Upper lobe of right lung (tissue), 1 donor: ENCODE measurements around the gene MBNL2. TPM values are rescaled to one million over a fixed set of nuclear protein-coding genes. Genes with fewer than 3 reads are reported as not detected.

Experiments
- ATAC-seq: fragments of 200-7000 bp; cut with Tn5 transposase; one replicate; pipeline ENCODE4 v1.9.1; 2020; ENCODE audit warnings: mild to moderate bottlenecking, moderate library complexity
- DNase-seq: peaks from one replicate; pipeline ENCODE4 v3.0.0-alpha.2; 2020
- H3K27ac ChIP-seq: fragments of 200-600 bp; one replicate; pipeline ENCODE4 v1.8.0; 2022
- H3K27me3 ChIP-seq: fragments of 200-600 bp; one replicate; pipeline ENCODE4 v1.8.0; 2022; ENCODE audit warnings: mild to moderate bottlenecking
- H3K36me3 ChIP-seq: fragments of 200-600 bp; one replicate; pipeline ENCODE4 v1.8.0; 2022
- H3K4me1 ChIP-seq: fragments of 200-600 bp; one replicate; pipeline ENCODE4 v1.8.0; 2022
- H3K4me3 ChIP-seq: fragments of 200-600 bp; one replicate; pipeline ENCODE4 v1.8.0; 2022; ENCODE audit warnings: mild to moderate bottlenecking
- H3K9me3 ChIP-seq: fragments of 200-600 bp; one replicate; pipeline ENCODE4 v1.8.0; 2022
- intact Hi-C: fragments of 100-400 bp; cut with DNase I; formaldehyde crosslinking; loops from one replicate; pipeline ENCODE4 v1.11.0; 2022
- total RNA-seq: library from RNA; stranded (reverse); fragmentation: NEBNext Ultra II Directional; extraction: Animal tissue kit (Norgen Biotek cat#: 25700); gene quantifications from one replicate; pipeline ENCODE4 v1.2.1, GENCODE V29; 2021
- TF ChIP-seq, protein P1 (sequence below): fragments of 200-600 bp; IDR thresholded peaks from one replicate; pipeline ENCODE4 v1.8.0; 2022; ENCODE audit warnings: antibody characterized with exemption
- donor health status: DM: no; HTN: yes; CAD: no; lungs with severe emphysema.

The MBNL2 gene
- total RNA-seq, 1 donor from 2014 or later: 60.6 TPM

DNA sequence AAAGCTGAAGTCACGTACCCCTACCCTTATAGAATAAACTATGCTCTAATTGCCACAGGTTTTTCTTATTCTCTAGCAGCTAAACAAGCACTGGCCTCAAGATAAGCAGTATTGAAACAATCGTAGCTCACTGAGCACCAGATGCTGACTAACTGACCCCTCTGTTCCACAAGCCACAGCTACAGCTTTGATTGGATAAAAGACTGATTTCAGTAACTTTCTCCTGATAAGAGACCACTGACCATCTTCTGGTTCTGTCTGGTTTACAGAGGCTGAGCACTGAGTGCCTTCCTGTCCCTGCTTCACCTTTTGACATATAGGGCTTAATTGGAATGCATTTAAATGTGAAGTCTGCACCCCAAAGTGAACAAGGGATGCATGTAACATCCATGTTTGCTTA lies 203.5 kb downstream of the MBNL2 start:
- DNase-seq (no peak), ATAC-seq (no peak)
- Histone ChIP-seq H3K9me3 (no peaks in the 10 kb centered on the region), H3K4me3 (no peak overlapping the region), H3K4me1 (no peaks in the 10 kb centered on the region), H3K27me3 (no peaks in the 10 kb centered on the region), H3K36me3 (no peaks in the 10 kb centered on the region), H3K27ac (no peak overlapping the region)
- intact Hi-C loops: no loop called here
- TF ChIP-seq, protein P1, sequence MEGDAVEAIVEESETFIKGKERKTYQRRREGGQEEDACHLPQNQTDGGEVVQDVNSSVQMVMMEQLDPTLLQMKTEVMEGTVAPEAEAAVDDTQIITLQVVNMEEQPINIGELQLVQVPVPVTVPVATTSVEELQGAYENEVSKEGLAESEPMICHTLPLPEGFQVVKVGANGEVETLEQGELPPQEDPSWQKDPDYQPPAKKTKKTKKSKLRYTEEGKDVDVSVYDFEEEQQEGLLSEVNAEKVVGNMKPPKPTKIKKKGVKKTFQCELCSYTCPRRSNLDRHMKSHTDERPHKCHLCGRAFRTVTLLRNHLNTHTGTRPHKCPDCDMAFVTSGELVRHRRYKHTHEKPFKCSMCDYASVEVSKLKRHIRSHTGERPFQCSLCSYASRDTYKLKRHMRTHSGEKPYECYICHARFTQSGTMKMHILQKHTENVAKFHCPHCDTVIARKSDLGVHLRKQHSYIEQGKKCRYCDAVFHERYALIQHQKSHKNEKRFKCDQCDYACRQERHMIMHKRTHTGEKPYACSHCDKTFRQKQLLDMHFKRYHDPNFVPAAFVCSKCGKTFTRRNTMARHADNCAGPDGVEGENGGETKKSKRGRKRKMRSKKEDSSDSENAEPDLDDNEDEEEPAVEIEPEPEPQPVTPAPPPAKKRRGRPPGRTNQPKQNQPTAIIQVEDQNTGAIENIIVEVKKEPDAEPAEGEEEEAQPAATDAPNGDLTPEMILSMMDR: no peak

DNA sequence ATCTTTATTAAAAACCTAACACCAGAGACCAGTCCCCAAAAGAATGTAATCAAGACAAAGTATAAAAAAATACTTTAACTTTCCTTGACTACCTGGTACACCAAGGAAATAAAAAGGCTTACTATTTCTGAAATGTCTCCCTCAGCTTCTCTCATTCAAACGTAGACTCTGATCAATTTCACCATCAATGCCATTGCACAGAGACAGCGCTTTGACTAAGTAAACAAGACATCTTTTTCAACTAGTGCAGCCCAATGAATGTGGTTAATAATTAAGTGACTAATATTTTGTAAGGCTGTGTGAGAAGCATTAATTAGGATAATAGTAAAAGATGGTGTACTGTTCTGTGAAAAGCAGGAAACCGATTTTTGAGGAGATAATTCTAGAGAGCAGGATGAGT lies 204.6 kb downstream of the MBNL2 start:
- Histone ChIP-seq H3K4me3 (no peak overlapping the region), H3K36me3 (no peaks in the 10 kb centered on the region), H3K4me1 (no peaks in the 10 kb centered on the region), H3K9me3 (no peaks in the 10 kb centered on the region), H3K27me3 (no peaks in the 10 kb centered on the region), H3K27ac (no peak overlapping the region)
- ATAC-seq: no peak
- DNase-seq: no peak
- TF ChIP-seq, protein P1: no peak
- intact Hi-C loops: no loop called here

GRCh38 chr13:97429681-97430081 lies 207.5 kb downstream of the MBNL2 start:
- intact Hi-C loops: no loop called here
- no peak for ATAC-seq
- H3K4me3 ChIP-seq: peak overlapping the region; percentile 9
- H3K27me3 ChIP-seq: no peaks in the 10 kb centered on the region
- TF ChIP-seq, protein P1: no peak
- H3K9me3 ChIP-seq: no peaks in the 10 kb centered on the region
- no peaks in the 10 kb centered on the region for H3K36me3 ChIP-seq
- DNase-seq: no peak
- H3K27ac ChIP-seq: no peak overlapping the region
- no peaks in the 10 kb centered on the region for H3K4me1 ChIP-seq

DNA sequence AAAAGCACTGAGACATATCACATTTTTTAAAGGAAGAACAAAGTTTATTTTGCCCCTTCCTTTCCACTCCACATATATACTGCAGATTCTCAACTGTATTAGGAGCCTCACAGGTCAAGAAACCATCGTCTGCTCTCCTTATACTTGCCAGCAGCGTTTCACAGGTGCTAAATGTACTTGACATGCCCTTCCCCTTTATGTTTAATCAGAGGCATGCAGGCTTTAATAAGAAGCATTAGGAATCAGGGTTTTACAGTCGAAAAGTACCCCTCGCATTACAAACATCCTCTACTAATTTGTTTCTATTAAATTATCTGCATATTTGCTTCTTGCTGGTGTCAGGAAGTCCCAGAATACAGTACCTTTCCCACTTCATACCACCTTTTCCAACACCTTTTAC lies 208.2 kb downstream of the MBNL2 start:
- no peak for ATAC-seq
- intact Hi-C loops: no loop called here
- no peaks in the 10 kb centered on the region for H3K4me1 ChIP-seq

DNA sequence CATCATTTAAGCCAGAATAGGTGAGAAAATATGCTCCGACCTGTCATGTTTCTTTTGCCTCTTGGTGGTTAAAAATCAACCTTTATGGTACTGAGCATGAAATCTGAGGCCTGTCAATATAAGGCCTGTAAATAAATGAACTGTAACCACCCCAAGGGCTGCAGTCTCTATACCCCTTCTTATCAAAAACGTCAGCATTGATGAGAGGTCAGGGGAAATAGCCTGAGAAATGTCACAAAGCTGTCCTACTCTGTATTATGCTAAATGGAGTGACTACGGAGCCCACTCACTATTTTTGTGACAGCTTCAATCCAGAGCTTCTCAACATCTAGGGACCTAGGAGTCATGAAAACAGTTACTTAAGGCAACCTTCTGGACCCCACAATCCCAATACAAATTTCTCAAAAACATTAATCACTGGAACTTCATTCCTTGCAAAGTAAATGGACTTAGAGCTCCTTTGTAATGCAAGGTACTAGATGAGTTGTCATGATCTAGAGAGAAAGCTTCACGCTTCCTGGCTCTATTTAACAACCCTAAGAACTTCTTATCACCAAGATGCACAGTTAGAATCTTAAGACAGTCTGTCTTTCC lies 209.1 kb downstream of the MBNL2 start:
- no peaks in the 10 kb centered on the region for H3K27me3 ChIP-seq
- H3K4me3 ChIP-seq: no peak overlapping the region
- TF ChIP-seq, protein P1: no peak
- ATAC-seq: no peak
- H3K4me1 ChIP-seq: peaks cover 3% of the 10 kb centered on the region
- no peak for DNase-seq
- no peak overlapping the region for H3K27ac ChIP-seq
- intact Hi-C loops: no loop called here
- H3K9me3 ChIP-seq: no peaks in the 10 kb centered on the region
- no peaks in the 10 kb centered on the region for H3K36me3 ChIP-seq

More for the DNA sequence above, 208.2 kb downstream of the MBNL2 start:
- Histone ChIP-seq H3K36me3 (no peaks in the 10 kb centered on the region), H3K27me3 (no peaks in the 10 kb centered on the region), H3K9me3 (no peaks in the 10 kb centered on the region), H3K4me3 (no peak overlapping the region), H3K27ac (no peak overlapping the region)
- no peak for DNase-seq
- TF ChIP-seq, protein P1: no peak
